ENCODE results near the gene CMTM5.

Gene CMTM5, protein sequence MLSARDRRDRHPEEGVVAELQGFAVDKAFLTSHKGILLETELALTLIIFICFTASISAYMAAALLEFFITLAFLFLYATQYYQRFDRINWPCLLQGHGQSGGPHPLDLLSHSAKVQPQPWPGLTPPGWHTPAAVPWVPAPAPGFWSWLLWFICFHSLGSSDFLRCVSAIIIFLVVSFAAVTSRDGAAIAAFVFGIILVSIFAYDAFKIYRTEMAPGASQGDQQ

GRCh38 chr14:23376482-23377197 is at the start of gene CMTM5:
TSS of gene CMTM5 (plus strand) at chr14:23377046. CDS start at chr14:23377252, 206 bp downstream.
- DNase-seq, result no peak

DNA sequence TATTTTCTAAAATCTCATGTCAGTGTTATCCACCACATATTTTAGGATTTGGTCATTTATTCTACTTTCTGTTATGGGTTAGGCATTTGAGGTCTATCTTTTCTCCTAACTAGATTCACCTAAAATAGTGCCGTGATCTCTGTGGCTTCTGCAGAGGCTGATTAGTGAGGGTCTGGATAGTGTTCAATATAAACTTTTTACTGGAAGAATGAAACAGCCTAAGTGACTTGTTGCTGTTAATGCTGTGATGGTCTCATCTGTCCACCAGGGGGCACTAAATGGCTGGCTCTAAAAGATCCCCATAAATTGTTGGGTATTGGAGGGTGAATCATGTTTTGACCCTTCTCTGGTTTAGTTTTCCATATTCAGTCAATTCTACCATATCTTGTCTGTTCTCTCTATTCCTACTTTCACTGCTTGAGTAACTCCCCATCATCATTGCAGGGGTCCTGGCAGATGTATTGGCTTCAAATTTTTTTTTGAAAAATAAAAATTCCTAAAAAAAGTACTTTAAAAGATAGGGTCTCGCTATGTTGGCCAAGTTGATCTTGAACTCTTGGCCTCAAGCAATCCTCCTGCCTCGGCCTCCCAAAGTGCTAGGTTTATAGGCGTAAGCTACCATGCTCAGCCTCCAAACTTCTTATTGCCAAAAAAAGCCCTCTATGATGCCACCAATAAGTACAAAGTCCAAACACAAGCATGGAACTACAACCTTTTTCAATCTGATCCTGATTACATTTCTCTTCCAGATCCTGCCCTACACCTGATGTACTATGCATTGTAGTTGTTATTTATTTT is 48.7 kb upstream of the CMTM5 start:
- DNase-seq, result peak; percentile 77

DNA sequence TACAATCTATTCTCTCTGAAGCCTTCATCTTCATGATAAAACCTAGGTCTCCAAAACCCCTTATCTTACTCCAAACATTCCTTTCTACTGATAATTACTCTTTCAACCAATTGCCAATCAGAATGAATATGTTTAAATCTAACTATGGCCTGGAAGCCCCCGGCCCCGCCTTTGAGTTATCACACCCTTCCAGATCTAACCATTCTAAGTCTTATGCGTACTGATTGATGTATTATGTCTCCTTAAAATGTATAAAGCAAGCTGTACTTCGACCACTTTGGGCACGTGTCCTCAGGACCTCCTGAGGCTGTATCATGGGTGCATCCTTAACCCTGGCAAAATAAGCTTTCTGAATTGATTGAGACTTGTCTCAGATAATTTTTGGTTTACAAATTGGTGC is 41.2 kb upstream of the CMTM5 start:
- DNase-seq, result no peak

DNA sequence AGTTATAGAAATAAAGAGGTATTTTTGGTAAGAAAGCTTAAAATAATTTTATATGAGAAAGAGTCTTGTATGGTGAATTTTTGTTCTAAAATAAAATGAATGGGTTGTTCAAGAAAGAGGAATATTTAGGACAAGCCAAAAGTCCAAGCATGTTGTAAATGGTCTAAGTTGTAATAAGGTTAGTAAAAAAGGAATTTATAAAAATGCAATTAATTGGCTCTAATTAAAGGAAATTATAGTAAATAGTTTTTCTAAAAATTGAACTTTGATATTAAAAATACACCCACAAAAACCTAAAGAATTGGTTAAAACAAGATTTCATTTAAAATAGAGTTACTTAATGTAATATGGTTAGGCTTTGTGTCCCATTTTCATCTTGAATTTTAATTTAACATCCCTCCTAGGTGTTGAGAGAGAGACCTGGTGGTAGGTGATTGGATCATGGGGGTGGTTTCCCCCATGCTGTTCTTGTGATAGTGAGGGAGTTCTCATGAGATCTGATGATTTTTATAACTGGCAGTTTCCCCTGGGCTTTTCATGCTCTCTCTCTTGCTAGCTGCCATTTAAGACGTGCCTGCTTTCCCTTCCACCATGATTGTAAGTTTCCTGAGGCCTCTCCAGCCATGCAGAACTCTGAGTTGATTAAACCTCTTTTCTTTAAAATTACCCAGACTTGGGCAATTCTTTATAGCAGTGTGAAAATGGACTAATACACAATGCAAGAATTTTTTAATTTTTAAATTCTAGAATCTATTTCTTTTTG is 37.2 kb upstream of the CMTM5 start:
- DNase-seq, result no peak

GRCh38 chr14:23344481-23344880 is 32.4 kb upstream of the CMTM5 start:
- no peak for DNase-seq

DNA sequence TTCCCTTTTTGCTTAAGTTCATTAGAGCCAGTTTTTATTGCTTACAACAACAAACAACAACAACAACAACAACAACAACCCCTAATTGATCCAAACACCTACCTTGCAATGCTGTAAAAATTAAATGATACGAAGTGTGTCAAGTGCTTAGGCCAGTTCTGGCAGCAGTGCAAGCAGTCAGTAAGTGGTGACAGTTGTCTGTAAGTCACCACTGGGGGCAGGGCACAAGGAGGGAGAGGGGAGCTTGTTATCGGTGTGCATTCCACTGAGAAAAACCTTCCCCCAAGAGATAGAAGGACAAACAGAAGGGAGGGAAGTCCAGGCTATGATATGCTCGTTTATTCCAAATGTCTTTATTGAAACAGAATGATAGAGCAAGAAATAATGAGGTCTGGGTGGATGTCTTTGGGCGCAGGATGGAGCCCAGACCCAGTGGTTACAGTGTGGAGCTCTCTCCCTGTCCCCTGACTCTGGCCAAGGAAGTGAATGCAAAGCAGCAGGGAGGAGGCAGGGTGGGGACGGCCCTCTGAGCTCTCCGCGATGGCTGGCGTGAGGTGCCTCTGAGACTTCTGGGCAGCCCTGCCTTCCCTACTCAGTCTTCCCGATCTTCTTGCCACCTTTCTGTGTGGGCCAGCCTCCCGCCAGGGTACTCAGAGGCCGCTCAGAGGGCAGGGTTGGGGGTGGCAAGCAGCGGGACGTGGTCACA is 30.7 kb upstream of the CMTM5 start:
- no peak for DNase-seq

- DNase-seq, result no peak
Measured at GRCh38 chr14:23346693-23347405, 30.0 kb upstream of the CMTM5 start.

GRCh38 chr14:23347406-23348296 is 29.2 kb upstream of the CMTM5 start:
- no peak for DNase-seq

GRCh38 chr14:23348297-23348655 is 28.6 kb upstream of the CMTM5 start:
- no peak for DNase-seq

GRCh38 chr14:23349156-23349845 is 27.5 kb upstream of the CMTM5 start:
- DNase-seq, result no peak

DNA sequence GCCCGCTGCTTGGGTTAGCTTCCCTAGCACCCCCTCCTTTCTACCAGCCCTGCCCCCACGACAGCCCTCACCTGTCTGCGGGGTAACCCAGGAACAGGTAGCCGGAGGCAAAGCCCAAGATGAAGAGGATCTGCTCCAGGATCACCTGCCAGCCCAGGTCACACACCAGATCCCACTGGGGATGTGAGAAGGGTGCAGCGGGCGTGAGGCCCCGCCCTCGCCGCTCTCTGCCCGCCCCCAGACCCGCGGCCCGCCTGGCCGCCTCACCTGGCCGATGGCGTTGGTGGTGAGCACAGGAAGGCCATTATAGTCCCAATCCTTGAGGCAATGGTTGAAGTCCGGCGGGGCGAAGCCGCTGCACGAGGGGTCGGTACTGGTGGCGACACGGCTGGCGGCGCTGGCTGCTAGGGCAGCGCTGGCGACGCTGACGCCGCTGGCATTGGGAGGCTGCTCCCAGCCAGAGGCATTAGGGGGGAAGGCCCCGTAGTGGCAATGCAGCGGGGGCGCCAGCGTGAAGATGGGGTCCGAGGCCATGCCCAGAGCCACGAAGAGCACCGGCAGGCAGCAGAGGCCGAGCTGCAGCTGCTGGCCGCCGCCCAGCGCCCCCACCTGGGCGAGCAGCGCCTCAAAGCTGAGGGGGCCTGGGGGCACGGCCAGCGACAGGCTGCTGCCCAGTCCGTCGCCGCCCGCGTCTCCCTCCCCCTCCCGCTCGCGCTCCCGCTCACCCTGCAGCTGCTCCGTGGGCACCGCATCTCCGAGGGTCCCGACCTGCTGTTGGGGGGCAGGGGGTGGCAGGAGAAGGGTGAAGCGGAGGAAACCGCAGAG is 25.0 kb upstream of the CMTM5 start:
- no peak for DNase-seq

- DNase-seq, result peak; percentile 64
Measured at GRCh38 chr14:23352506-23353432, 24.1 kb upstream of the CMTM5 start, which contains the start of gene SLC22A17. TSS of gene SLC22A17 (minus strand) at chr14:23352887.

DNA sequence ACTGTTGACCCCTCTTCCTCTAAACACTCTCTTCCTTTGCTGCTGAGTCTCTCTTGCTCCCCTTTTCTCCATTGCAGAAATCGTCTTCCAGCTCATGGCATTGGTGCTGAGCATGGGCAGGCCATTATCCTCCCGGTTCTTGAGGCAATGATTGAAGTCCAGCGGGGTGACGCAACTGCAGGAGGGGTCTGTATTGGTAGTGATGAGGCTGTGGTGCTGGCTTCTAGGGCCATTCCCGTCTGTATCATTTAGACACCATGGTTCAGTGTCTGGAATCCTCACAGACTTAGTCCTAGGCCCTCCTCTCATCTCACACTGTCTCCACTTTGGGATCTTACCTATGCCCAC is 23.4 kb upstream of the CMTM5 start:
- no peak for DNase-seq

DNA sequence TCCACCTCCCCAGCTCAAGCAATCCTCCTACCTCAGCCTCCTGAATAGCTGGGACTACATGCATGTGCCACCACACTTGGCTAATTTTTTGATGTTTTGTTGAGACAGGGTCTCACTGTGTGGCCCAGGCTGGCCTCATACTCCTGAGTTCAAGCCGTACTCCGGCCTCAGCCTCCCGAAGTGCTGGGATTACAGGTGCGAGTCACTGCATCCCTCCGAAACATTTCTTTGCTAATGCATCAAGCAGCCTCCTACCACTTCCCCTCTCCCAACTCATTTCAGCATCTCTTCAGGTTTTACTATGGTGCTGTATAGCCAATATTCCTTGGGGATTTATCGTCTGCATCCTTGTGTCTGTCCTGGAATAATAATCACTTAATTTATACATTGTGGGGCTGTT is 21.9 kb upstream of the CMTM5 start:
- DNase-seq, result no peak

DNA sequence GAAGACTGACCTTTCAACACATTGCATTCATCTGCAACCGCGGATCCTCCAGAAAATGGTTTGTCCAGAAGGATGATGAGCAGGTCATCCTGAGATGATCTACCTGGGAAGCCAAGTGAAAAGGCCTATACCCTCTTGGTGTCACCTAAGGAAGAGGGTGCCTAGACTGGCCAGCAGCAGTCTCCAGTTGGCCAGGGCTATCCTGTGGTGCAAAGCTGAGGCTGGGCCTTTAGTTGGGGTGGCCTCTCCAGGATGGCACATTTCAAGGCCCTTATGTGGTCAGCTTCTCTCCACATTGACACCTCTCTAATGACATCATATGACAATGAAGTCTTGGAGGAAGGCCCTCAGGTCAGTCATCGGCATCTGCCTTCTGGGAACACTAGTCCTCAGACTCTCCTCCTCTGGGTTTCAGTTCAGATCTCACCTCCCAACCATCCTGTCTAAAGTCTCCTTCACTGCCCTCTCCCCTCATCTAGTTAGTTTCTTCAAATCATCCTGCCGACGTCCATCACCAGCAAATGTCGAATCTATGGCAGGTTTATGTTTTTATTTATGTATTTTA is 20.9 kb upstream of the CMTM5 start:
- DNase-seq, result no peak

DNA sequence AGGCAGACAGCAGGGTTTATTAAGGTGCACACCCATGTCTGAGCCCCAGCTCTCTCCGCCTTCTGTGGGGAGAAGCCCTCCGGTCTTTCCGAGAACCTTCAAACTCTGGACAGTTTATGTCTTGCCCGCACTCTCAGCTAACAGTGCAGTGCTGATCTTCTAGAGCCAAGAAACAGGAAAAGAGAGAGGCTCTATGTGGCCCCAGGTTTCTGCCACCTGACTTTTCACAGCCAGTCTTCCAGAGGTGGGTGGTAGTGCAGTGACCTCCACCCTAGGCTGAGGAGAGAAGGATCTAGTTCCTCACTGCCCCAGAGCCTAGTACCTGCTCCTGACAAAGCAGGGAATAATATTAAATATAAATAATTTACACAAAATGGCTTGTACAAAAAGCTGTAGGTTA is 20.2 kb upstream of the CMTM5 start:
- no peak for DNase-seq

- no peak for DNase-seq
Measured at GRCh38 chr14:23357261-23357660, 19.6 kb upstream of the CMTM5 start.

- no peak for DNase-seq
Measured at GRCh38 chr14:23358042-23358441, 18.8 kb upstream of the CMTM5 start.
